ENCODE data around the gene REV3L.

Gene REV3L

DNA sequence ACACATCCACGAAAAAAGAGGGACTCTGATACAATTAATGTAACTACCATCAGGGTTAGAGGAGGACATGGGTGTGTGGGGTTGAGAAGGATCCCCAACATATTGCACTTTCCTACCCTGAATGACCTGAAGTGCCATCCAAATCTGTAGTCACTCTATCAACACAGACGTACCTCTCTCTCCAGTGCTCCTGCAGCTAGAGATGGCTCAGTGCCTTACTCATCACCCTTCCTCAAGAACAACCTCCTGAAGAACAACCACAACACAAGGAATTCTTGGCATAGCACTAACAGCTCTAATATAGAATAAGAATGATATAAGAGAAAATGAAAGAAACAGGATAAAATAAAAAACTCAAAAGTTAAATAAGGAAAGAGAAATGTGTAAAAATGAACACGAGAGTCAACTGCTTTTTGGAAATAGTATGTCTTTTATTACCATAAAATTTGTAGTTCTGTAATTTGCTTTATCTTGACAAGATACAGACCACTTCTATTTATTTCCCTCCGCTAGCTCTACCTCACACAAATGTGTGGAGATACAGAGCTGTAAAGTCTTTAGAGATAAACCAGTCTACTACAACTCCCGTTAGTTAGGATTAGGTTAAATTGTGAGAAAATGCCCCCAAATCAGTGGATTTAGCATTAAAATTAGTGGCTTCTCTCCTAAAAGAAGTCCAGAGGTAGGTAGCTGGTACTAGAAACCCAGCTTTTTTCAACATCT lies 63.9 kb downstream of the REV3L start:
- no peak for DNase-seq (ENCODE audit: low spot score)

DNA sequence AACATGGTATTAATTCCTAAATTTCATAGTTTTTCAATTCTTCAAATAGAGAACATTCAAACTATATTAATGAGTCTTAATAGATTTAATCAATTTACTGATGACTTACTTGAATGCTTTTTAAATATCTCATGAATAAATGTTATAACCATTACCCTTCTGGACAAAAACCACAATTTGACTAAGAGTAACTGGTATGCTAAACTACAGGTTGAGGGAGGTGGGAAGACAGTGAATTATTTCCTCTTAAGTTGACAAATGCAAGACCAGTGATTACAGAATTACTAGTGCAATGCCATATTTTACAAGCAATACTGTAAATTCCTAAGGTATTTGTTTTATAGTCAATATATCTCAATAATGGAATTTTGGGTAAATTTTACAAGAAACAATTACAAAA lies 65.1 kb downstream of the REV3L start:
- no peak for DNase-seq (ENCODE audit: low spot score)

DNA sequence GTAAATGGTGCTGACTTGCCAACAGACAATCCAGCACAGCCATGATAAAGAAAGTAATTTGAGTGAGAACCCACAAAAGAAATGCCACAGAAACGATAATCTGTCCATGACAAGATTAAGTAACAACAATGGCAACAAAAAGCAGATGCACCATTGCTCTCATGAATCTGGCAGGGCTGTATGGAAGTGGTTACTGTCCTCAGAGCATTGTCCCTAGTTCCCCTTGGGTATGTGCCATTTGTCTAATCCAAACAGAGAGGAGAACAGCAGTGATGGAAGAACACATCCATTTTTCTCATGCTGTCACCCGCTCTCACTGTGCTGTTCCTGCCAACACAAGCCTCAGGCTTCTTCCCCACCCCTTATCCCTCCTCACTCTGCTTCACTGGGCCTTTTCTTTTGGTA lies 65.8 kb downstream of the REV3L start:
- DNase-seq (ENCODE audit: low spot score), result no peak

DNA sequence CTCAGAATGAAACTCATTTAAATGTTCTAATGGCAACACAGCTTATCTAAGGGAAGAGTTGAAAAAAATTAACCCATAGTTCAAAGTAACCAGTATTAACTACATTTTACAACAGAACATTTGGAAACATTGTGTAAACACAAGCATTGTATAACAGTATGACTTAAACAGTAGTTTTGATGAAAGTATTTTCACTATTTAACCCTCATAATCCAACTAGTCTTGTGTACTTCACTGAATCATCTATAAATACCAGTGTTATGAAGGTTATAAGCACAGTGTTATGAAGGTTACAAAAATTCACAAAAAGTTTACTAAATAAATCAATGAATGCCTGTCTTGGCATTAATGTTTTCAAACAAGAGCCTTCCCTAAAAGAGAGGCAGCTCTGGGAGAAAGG lies 66.5 kb downstream of the REV3L start:
- no peak for DNase-seq (ENCODE audit: low spot score)

DNA sequence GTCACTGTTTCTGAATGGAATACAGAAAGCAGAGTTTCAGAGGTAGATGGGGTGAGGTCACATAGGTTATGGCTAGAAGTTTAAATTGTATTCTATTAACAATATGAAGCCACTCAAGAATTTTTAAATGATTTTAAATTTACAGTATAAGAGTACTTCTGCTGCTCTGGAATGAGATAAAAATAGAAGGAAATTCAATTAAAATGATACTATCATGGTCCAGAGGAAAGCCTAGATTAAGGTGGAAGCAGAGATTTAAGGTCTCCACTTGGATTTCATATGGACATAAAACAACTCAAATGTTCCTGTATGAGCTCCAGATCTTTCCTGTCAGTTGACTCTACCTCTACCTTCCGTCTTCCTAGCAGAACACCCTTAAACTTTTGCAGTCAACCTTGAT lies 68.6 kb downstream of the REV3L start:
- DNase-seq (ENCODE audit: low spot score), result no peak

DNA sequence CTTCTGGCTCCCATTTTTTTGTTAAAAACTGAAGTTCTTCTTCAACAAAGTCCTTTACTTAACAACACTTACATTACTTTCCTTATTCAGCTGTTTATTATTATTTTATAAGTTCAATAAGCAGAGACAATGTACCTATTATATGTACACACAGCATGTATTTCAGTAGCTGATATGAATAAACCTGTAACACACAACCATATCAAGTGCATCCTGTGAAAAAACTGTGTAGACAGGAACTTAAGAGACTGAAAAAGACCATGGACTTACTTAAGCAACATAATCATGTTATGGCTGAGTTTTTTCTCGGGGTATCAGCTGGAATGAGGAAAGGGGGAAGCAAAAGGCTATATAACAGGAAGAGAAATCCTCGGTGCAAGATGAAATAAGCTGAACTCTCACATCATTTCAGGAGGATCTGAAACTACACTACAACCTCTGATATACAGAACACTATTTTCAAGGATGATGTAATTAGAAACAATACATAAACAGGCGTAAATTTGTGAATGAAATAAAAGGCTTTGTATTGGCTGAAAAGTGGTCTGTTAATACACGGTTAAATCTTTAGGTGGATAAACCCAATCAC lies 70.9 kb downstream of the REV3L start:
- DNase-seq (ENCODE audit: low spot score), result no peak

DNA sequence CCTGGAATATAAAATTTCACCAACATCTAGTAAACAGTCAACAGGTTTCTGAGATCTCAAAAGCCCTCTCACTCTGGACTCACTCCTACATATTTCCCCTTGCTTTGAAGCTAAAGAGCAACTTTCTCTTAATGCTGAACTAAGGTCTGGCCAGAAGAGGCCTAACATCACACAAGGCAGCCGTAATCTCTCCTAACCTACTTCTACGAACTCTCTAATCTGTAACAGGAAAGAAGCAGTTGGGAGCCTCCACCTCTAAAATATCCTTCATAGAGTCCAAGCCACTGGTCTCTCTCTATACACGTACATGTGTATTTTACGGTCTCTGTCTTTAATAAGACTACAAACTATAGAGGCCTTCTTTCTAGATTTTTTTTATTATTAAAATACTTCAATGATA lies 72.0 kb downstream of the REV3L start:
- no peak for DNase-seq (ENCODE audit: low spot score)

DNA sequence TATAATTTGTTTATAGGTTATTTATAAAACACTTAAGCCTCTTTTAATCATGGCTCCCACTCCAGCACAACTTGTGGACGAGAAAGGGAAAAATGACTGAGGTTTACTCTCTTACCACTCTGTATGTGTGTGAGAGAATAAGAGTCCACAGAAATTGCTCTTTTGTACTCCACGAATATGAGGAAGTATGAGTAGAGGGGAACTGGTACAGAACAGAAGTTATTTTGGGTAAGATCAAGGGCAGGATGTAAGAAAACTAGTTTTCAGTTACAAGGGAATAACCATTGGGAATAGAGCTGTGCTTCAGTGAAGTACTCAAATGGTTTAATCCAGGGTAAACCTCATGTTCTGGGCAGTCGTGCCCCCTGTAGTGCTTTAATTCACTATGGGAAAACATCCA lies 72.6 kb downstream of the REV3L start:
- no peak for DNase-seq (ENCODE audit: low spot score)

DNA sequence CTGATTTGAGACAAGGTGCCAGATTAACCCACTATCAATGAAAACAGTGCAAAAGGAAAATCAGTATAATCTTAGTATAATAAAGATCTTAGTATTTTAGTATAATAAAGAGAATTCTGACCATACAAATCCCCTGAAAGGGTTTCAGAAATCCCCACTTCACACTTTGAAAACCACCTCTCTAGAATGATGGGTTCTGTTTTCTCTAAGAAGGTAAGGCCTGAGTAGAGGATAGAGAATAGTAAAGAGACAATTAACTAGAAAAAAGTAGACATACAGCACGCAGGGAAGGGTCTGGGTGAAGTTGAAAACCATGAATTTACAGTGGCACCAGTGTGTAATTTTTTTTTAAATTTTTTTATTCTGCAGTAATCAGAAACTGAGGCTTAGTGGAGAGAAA lies 73.6 kb downstream of the REV3L start:
- no peak for DNase-seq (ENCODE audit: low spot score)

DNA sequence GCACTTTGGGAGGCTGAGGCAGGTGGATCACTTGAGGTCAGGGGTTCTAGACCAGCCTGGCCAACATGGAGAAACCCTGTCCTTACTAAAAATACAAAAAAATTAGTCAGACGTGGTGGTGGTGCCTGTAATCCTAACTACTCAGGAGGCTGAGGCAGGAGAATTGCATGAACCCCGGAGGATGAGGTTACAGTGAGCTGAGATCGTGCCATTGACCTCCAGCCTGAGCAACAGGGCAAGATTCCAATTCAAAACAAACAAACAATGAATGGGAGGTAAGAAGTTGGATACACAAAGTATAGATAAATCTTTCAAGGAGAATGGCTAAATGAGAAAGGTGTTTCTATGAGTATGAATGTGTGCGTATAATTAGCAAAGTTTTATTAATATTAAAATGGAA lies 75.3 kb downstream of the REV3L start:
- DNase-seq (ENCODE audit: low spot score), result no peak

DNA sequence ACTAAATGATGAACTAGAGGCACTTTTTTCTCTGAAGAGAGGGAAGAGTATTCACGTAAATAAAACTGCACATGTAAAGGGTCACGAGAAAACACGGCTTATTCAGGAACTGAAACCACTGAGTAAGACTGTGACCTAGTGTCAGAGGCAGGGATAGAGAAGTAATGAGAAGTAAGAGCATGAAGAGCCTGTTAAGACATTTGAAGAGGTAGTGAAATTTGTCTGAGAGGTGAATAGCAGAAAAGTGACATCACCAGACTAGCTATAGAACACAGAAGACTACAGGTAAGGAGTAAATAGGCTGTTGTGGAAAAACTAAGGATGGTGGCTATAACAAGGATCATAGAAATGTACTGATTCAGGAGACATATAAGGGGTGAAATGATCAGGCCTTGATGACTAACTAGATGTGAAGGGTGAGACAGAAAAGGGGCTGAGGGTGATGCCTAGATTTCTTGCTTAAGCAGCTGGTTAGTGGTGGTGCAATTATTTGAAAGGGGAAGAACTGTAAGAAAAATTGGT lies 76.8 kb downstream of the REV3L start:
- DNase-seq (ENCODE audit: low spot score), result no peak

DNA sequence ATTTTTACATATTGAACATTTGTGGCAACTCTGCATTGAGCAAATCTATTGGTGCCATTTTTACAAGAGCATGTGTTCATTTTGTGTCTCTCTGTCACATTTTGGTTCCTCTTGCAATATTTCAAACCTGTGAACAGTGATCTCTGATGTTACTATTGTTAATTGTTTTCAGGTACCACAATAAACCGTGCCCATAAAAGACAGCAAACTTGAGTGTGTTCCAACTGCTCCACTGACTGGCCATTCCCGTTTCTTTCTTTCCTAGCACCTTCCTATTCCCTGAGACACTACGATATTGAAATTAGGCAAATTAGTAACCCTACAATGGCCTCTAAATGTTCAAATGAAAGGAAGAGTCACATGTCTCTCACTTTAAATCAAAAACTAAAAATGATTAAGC lies 79.6 kb downstream of the REV3L start:
- no peak for DNase-seq (ENCODE audit: low spot score)

DNA sequence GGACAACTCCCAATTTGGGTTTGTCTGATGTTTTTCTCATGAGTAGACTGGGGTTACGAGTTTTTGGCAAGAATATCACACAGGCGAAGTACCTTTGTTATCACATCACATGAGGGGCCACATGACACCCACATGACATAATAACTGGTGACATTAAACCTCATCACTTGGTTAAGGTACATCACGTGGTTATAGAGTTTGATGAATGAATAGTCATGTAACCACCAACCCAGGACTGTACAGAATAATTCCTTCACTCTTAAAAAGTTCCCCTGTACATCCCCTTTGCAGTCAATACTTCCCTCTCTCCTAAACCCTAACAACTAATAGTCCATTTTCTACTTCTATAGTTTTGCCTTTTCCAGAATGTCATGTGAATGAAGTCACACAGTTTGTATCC lies 83.4 kb downstream of the REV3L start:
- no peak for DNase-seq (ENCODE audit: low spot score)

DNA sequence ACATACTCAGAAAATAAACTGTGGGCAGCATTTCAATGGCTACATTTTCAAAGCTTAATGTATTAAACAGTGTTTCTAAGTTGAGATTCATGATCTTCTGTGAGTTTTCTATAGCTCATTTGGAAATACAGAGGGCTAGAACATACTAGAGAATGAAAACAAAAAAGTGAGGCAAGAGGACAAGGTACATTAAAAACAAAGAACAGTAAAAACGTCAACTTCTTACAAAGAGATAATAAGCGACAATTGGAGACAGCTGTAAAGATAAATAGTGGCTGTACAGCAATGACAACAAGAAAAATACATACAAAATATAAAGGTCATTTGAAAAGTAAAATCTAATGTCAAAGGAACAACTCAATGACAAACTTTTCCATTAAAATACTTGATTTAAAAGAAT lies 94.3 kb downstream of the REV3L start:
- no peak for DNase-seq (ENCODE audit: low spot score)

DNA sequence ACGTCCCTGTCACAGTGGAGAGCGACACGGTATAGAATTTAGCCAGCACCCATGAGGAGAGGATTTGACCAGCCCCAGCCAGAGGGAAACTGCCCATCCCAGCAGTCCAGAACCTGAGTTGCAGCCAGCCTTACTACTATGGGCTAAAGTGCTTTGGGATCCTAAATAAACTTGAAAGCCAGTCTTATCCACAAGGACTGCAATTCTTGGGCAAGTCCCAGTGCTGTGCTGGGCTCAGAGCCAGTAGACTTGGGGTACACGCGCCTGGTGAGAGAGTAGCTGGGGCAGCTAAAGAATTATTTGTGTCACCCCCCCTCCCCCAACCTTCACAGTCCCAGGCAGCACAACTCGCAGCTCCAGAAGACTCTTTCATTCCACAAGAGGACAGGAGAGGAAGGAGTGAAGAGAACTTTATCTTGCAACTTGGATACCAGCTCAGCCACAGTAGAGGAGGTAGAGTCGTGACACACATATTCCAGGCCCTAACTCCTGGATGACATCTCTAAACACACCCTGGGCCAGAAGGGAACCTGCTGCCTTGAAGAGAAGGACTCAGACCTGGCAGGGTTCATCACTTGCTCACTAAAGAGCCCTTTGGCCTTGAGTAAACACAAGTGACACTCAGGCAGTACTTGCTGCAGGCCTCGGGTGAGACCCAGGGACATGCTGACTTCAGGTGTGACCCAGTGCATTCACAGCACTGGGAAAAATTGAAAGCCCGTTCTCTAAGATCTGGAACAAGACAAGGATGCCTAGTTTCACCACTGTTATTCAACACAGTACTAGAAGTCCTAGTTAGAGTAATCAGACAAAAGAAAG lies 100.3 kb downstream of the REV3L start:
- DNase-seq (ENCODE audit: low spot score), result no peak

DNA sequence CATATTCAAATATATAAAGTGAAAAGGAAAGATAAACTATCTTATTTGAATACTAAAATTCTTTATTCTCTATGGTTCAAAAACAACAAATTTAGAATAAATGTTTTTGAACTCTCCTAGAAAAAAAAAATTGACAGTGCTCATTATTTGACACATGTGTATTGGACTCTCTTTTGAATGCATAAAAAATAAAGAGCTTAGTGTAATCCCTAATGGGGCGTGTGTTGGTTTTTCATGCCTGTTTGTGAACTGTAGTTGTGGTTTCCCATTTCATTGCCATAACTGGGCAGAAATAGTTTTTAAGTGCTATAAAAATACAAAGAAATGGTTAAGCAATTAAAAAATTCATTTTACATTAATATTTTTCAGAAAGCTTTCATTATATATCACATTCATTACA lies 101.3 kb downstream of the REV3L start:
- no peak for DNase-seq (ENCODE audit: low spot score)

DNA sequence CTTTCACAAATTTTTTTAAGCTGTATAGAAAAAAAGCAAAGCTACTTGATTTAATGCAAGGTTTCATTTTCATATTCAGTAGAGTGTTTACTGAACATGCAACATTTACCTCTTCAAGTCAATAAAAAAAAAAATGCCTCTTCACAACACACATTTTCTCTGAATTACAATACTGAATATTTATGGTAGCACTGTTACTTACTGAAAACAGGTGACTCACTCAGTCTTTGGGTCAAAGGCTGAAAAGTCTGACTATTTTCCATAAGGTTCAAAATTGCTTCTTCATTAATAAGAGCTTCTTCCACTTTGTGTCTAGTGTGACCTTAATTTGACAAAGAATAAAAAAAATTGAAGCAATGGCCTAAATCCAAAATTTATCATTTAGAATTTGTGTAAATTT lies 101.9 kb downstream of the REV3L start:
- DNase-seq (ENCODE audit: low spot score), result no peak

DNA sequence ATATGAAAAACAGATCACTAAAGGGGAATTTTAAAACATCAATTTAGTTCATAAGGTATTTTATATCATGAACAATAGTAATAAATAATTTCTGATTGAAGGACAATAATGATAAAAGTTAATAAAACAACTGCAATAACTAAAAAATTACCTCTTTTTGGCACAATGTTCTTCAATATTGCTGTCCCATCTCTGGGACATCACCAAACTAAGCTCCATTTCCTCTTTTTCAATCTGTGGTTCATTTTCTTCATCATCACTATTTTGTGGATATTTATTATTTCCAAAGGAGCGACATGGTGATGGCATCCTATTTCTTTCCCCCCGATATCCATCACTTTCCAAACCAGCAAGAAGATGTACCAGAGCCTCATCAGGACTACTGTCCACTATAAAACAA lies 103.2 kb downstream of the REV3L start:
- DNase-seq (ENCODE audit: low spot score), result no peak

DNA sequence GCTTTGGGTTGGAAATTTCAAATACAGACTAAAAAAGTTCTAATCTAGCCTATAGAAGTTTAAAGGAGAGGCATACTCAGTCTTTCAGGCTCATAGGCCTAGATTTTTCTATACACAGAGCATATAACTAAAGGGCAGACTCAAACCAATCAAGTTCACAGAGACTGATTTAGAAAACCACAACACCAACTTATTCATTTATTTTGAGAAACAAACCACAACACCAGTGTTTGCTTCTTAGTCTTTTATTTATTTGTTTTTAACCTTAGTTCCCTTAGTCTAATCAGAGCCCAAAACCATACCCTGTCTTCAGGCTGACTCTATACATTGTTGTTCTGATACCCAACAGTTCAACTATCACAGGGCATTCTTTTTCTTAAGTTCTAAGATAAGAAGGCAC lies 103.7 kb downstream of the REV3L start:
- DNase-seq (ENCODE audit: low spot score), result no peak

DNA sequence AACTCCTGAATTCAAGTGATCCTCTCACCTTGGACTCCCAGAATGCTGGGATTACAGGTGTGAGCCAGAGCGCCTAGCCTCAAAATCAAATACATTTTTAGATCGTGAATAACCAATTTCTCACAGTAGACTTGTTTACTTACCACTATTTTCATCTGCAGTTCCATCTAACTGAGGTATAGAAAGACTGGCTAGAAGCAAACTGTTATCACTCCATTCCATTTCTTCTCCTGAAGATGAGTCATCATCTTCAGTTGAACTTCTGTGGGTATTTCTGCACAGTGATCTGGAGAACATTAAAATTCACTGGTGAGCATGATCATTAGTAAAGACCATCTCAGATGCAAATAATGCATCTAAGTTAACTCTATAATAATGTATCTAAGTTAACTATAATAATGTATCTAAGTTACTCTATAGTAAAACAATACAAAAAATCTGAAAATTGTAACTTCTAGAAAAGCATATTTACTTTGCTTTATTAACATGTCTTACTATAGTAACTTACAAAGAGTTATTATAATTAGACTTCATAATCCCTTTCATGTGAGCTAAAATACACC lies 105.4 kb downstream of the REV3L start:
- no peak for DNase-seq (ENCODE audit: low spot score)

DNA sequence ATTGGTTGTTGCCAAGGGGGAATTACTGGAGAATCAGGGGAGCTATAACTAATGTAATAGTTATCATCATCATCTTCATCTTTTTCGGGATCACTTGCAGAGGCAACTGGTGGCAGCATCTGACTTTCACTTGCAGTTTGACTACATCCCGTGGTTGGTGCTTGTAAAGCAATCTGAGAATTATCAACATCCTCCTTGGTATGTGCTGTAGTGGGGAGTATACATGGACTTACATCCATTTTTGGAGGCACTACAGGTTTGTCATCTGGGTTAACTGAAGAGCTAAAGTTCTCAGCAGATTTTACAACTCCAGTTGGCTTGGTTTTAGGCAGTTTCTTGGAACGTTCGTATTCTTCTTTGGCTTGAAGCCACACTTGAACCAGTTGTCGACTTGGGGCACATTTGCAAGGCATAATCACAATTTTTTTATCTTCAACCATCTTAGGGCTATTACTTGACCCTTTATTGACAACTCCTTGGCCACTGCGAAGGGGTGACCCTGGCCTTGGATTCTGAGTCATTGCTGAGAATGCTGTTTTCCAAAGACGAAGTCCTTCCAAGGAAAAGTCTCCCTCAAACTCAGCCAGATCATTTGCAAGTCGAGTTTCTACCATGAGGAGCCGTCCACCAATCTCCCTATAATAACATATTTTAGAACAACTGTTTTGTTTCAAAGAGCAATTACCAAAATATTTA lies 115.5 kb downstream of the REV3L start:
- no peak for DNase-seq (ENCODE audit: low spot score)

DNA sequence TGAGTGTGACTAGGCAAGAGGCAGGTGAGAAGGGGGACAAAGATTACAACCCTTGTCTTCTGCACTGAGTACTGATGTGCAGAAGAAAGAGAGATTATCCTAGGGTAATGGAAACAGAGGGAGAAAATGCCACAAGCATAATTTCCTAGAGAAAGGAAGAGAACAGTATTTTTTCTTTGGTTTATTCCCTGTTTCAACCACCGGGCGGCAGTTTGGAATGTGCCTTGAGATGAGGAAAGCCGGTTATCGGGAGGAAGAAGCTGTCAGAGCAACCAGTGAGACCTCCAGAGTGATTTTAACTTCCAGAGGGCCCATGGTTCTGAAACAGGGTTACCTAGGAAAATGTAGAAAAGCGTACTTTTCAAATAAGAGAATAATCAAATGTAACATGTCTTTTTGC lies 121.4 kb downstream of the REV3L start:
- peak; percentile 8 for DNase-seq (ENCODE audit: low spot score)

All from COLO829 (cell line).